SK-N-SH treated with all-trans-retinoic acid at 6 μM for 48 hours (cell line): ENCODE results near the gene LARGE1.
"Not testable (repeated sequence)": the region's sequence is repeated elsewhere in the genome, so short reads cannot be mapped to it uniquely, and the experiment has no call there.

Experiments
- ATAC-seq: fragments of 200-7000 bp; cut with Tn5 transposase; 3 replicates; pipeline ENCODE4 v1.9.1; 2020; ENCODE audit warnings: mild to moderate bottlenecking, moderate library complexity
- BACH2 ChIP-seq: fragments of 250-450 bp; sonication (Bioruptor Pico); IDR thresholded peaks from 2 replicates; pipeline ENCODE4 v1.9.0; 2021; ENCODE audit warnings: mild to moderate bottlenecking, borderline replicate concordance
- CREB5 ChIP-seq: fragments of 250-450 bp; sonication (Bioruptor Pico); IDR thresholded peaks from 2 replicates; pipeline ENCODE4 v1.5.1; 2020; ENCODE audit warnings: low read depth, mild to moderate bottlenecking, moderate library complexity
- CSDC2 ChIP-seq: fragments of 250-450 bp; sonication (Bioruptor Pico); IDR thresholded peaks from 2 replicates; pipeline ENCODE4 v1.5.0; 2020; ENCODE audit warnings: mild to moderate bottlenecking, moderate library complexity
- CSRNP3 ChIP-seq: fragments of 250-450 bp; sonication (Bioruptor Pico); IDR thresholded peaks from 2 replicates; pipeline ENCODE4 v1.5.1; 2021; ENCODE audit warnings: mild to moderate bottlenecking, moderate library complexity
- ESRRG ChIP-seq: fragments of 250-450 bp; sonication (Bioruptor Pico); IDR thresholded peaks from 2 replicates; pipeline ENCODE4 v1.6.1; 2021; ENCODE audit warnings: mild to moderate bottlenecking
- GLIS3 ChIP-seq: fragments of 250-450 bp; sonication (Bioruptor Pico); IDR thresholded peaks from 2 replicates; pipeline ENCODE4 v1.5.0; 2020; ENCODE audit warnings: mild to moderate bottlenecking, moderate library complexity
- ISL1 ChIP-seq: fragments of 250-450 bp; sonication (Bioruptor Pico); IDR thresholded peaks from 2 replicates; pipeline ENCODE4 v2.1.2; 2022; ENCODE audit warnings: mild to moderate bottlenecking, moderate library complexity
- OSR1 ChIP-seq: fragments of 250-450 bp; sonication (Bioruptor Pico); IDR thresholded peaks from 2 replicates; pipeline ENCODE4 v1.8.0; 2022; ENCODE audit warnings: moderate library complexity, mild to moderate bottlenecking, inconsistent platforms
- PATZ1 ChIP-seq: fragments of 250-450 bp; sonication (Bioruptor Pico); IDR thresholded peaks from 2 replicates; pipeline ENCODE4 v1.8.0; 2020; ENCODE audit warnings: mild to moderate bottlenecking, moderate library complexity, borderline replicate concordance
- PPARA ChIP-seq: fragments of 250-450 bp; sonication (Bioruptor Pico); IDR thresholded peaks from 2 replicates; pipeline ENCODE4 v1.5.0; 2020; ENCODE audit warnings: mild to moderate bottlenecking, borderline replicate concordance
- RARB ChIP-seq: fragments of 250-450 bp; sonication (Bioruptor Pico); IDR thresholded peaks from 2 replicates; pipeline ENCODE4 v1.8.0; 2021; ENCODE audit warnings: mild to moderate bottlenecking, moderate library complexity
- SNAI2 ChIP-seq: fragments of 250-450 bp; sonication (Bioruptor Pico); IDR thresholded peaks from 2 replicates; pipeline ENCODE4 v1.5.0; 2020; ENCODE audit warnings: mild to moderate bottlenecking, moderate library complexity
- TCF4 ChIP-seq: fragments of 250-450 bp; sonication (Bioruptor Pico); IDR thresholded peaks from 2 replicates; pipeline ENCODE4 v1.8.0; 2021; ENCODE audit warnings: mild to moderate bottlenecking, moderate library complexity, borderline replicate concordance
- ZC3H10 ChIP-seq: fragments of 250-450 bp; sonication (Bioruptor Pico); IDR thresholded peaks from 2 replicates; pipeline ENCODE4 v1.5.1; 2021; ENCODE audit warnings: mild to moderate bottlenecking, moderate library complexity
- ZFP3 ChIP-seq: fragments of 250-450 bp; sonication (Bioruptor Pico); IDR thresholded peaks from 2 replicates; pipeline ENCODE4 v1.5.0; 2020; ENCODE audit warnings: mild to moderate bottlenecking, moderate library complexity
- ZFP30 ChIP-seq: fragments of 450-650 bp; formaldehyde crosslinking; IDR thresholded peaks from 2 replicates; pipeline ENCODE4 v1.5.0; 2022; ENCODE audit warnings: mild to moderate bottlenecking, moderate library complexity
- ZNF565 ChIP-seq: fragments of 450-650 bp; formaldehyde crosslinking; conservative IDR thresholded peaks from 2 replicates; pipeline ENCODE4 v1.5.0; 2020; ENCODE audit warnings: low read depth, mild to moderate bottlenecking, moderate library complexity
- ZNF70 ChIP-seq: fragments of 450-650 bp; formaldehyde crosslinking; IDR thresholded peaks from 2 replicates; pipeline ENCODE4 v1.5.0; 2020; ENCODE audit warnings: mild to moderate bottlenecking, moderate library complexity
- ZNF8 ChIP-seq: fragments of 450-650 bp; formaldehyde crosslinking; IDR thresholded peaks from 2 replicates; pipeline ENCODE4 v1.5.0; 2020; ENCODE audit warnings: mild to moderate bottlenecking, moderate library complexity
- TF ChIP-seq, protein P1 (sequence below): fragments of 250-450 bp; sonication (Bioruptor Pico); IDR thresholded peaks from 2 replicates; pipeline ENCODE4 v1.8.0; 2021; ENCODE audit warnings: low read depth, mild to moderate bottlenecking, moderate library complexity, borderline replicate concordance

The LARGE1 gene

DNA sequence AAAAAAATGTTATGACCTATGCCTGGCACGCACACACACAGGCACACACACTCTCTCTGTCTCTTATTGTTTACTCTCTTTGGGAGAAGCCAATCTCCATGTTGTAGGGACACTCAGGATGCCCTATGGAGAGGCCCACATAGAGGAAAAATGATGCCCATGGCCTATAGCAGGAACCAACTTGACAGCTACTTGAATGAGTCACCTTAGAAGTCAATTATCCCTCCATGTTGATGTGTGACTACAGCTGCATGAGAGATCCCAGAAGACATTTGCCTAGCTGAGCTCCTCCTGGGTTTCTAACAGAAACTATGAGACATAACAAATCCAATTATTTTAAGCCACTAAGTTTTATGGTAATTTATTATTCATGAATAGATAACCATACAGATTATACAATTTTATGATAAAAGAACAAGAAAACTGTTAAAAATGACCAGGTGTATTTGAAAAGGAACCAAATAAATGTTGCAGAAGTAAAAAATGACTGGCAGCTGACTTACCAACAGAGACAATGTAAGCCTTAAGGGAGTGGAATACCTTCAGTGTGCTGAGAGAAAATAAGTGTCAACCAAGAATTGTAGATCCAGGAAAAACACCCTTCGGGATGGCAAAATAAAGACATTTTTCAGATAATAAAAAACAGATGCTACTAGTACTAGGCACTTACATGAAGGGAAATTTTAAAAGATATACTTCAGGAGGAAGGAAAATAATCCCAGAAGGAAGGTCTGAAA, 458.4 kb downstream of the LARGE1 start:
- no peak for ATAC-seq
- TF ChIP-seq SNAI2 (CRISPR knock-in tag) (no peak), PATZ1 (CRISPR knock-in tag) (no peak), ZNF70 (CRISPR knock-in tag) (no peak), BACH2 (CRISPR knock-in tag) (no peak), GLIS3 (no peak), CSDC2 (CRISPR knock-in tag) (no peak), ESRRG (no peak), ZFP3 (CRISPR knock-in tag) (no peak), OSR1 (no peak), RARB (CRISPR knock-in tag) (no peak), ZFP30 (no peak), ZNF8 (CRISPR knock-in tag) (no peak), ZC3H10 (CRISPR knock-in tag) (no peak), TCF4 (CRISPR knock-in tag) (no peak), CREB5 (no peak), CSRNP3 (CRISPR knock-in tag) (no peak), ZNF565 (CRISPR knock-in tag) (no peak), ISL1 (CRISPR knock-in tag) (no peak), PPARA (CRISPR knock-in tag) (no peak)

DNA sequence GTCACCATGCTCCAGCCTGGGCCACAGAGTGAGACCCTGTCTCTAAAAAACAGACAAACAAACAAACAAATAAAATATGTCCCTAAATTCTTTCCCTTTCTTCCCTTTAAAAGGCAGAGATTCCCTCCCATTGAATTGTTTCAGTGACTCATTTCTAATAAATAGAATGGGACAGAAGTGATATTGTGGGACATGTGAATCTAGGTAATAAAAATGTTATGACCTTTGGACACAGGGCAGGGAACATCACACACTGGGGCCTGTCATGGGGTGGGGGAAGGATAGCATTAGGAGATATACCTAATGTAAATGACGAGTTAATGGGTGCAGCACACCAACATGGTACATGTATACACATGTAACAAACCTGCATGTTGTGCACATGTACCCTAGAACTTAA, 459.0 kb downstream of the LARGE1 start:
- not testable (repeated sequence) for ATAC-seq

DNA sequence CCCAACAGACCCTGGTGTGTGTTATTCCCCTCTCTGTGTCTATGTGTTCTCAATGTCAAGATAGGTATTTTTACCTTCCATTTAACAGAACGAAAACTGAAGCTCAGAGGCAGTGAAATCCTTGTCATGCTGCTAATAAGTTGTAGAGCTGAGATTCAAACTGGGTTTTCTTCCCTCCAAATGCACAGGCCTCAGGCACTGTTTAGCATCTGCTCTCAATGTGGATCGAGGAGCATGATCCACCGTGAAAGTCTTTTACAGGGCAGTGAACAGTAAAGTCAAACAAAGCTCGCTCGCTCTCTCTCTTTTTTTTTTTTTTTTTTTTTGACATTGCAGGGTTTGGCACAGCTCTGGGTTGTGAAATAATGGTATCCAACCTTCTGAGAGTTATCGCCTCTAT, 461.1 kb downstream of the LARGE1 start:
- no peak for ATAC-seq
- TF ChIP-seq PATZ1 (CRISPR knock-in tag): no peak

- TF ChIP-seq CSRNP3 (CRISPR knock-in tag) (no peak), OSR1 (no peak), ZFP3 (CRISPR knock-in tag) (no peak), PATZ1 (CRISPR knock-in tag) (no peak), BACH2 (CRISPR knock-in tag) (no peak), ESRRG (no peak)
- TF ChIP-seq, protein P1, sequence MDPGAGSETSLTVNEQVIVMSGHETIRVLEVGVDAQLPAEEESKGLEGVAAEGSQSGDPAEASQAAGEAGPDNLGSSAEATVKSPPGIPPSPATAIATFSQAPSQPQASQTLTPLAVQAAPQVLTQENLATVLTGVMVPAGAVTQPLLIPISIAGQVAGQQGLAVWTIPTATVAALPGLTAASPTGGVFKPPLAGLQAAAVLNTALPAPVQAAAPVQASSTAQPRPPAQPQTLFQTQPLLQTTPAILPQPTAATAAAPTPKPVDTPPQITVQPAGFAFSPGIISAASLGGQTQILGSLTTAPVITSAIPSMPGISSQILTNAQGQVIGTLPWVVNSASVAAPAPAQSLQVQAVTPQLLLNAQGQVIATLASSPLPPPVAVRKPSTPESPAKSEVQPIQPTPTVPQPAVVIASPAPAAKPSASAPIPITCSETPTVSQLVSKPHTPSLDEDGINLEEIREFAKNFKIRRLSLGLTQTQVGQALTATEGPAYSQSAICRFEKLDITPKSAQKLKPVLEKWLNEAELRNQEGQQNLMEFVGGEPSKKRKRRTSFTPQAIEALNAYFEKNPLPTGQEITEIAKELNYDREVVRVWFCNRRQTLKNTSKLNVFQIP (CRISPR knock-in tag): no peak
- no peak for ATAC-seq
These were observed 463.8 kb downstream of the LARGE1 start for GRCh38 chr22:33456511-33456910.
